Chondrocyte (in vitro differentiated cells): ENCODE measurements around the gene ENPP6. TPM values are rescaled to one million over a fixed set of nuclear protein-coding genes. Genes with fewer than 3 reads are reported as not detected.

ENCODE experiments used
- DNase-seq: peaks from one replicate; pipeline ENCODE4 v3.0.0; 2021; ENCODE audit warnings: mixed read lengths, low spot score
- H3K27ac Mint-ChIP-seq: one replicate; pipeline ENCODE4 v1.8.0; 2021; ENCODE audit warnings: mild to moderate bottlenecking, moderate library complexity, mixed read lengths; ENCODE audit not compliant: unreplicated experiment
- H3K27me3 Mint-ChIP-seq: 2 replicates; pipeline ENCODE4 v1.8.0; 2021; ENCODE audit warnings: low read depth, mixed read lengths
- H3K36me3 Mint-ChIP-seq: 2 replicates; pipeline ENCODE4 v1.8.0; 2021; ENCODE audit warnings: low read depth, mixed read lengths
- H3K4me1 Mint-ChIP-seq: 2 replicates; pipeline ENCODE4 v1.8.0; 2021; ENCODE audit warnings: low read depth, mild to moderate bottlenecking, mixed read lengths
- H3K4me3 Mint-ChIP-seq: one replicate; pipeline ENCODE4 v1.8.0; 2021; ENCODE audit warnings: mild to moderate bottlenecking, moderate library complexity, mixed read lengths; ENCODE audit not compliant: unreplicated experiment
- H3K9me3 Mint-ChIP-seq: 2 replicates; pipeline ENCODE4 v1.8.0; 2021; ENCODE audit warnings: low read depth, mixed read lengths
- total RNA-seq: library from RNA; stranded (reverse); gene quantifications from 3 replicates; pipeline ENCODE4 v1.2.1, GENCODE V29; 2021
- TF ChIP-seq, protein P1 (sequence below): fragments of 200-600 bp; sonication (generic); IDR thresholded peaks from 2 replicates; pipeline ENCODE4 v1.5.0; 2021; ENCODE audit warnings: antibody characterized with exemption, mild to moderate bottlenecking, moderate library complexity

The ENPP6 gene
- total RNA-seq, 1 donor from 2014 or later: not detected

DNA sequence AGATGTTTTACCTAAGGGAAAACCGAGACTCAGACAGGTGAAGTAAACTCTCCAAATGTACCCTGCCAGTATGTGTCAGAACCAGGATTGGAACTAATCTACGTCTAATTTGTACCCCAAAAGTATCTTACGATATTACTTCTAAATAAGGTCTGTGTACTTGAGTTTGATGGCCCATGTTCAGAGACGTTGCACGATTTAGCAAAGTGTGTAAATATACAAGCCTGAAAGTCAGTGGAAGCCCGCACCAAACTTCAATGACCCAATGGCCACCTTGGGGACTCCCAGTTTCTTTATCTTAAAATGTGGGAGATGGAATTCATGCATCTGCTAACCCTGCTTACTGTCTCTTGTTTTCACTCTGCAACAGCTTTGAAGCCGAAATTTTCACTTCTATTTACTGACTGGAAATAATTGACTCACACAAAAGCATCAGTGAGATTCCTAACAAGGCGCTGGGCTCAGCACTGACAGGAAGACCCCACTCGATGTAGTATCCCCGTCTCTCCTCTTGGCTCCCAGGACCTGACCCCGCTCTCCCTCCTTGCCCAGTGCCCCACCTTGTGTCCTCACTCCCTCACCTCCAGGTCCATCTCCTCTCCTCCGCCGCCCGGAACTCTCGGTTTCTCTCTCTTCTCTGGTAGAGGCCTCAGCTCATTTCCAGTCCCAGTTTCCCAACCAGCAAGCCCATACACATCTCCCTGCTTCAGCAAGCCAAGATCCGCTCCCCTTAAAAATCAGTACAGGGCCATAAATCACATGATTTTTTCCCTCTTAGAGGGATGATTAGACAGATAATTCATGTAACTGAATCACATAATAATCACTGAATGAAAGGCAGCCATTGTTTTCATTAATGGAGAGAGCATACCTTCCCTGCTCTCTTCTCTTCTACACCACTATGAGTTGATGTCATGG, 42.8 kb downstream of the ENPP6 start:
- Mint-ChIP-seq H3K27ac (no peak overlapping the region), H3K9me3 (peaks cover 21% of the 10 kb centered on the region), H3K4me3 (no peak overlapping the region), H3K4me1 (peaks cover 4% of the 10 kb centered on the region), H3K27me3 (peaks cover 17% of the 10 kb centered on the region), H3K36me3 (peaks cover 4% of the 10 kb centered on the region)
- TF ChIP-seq, protein P1, sequence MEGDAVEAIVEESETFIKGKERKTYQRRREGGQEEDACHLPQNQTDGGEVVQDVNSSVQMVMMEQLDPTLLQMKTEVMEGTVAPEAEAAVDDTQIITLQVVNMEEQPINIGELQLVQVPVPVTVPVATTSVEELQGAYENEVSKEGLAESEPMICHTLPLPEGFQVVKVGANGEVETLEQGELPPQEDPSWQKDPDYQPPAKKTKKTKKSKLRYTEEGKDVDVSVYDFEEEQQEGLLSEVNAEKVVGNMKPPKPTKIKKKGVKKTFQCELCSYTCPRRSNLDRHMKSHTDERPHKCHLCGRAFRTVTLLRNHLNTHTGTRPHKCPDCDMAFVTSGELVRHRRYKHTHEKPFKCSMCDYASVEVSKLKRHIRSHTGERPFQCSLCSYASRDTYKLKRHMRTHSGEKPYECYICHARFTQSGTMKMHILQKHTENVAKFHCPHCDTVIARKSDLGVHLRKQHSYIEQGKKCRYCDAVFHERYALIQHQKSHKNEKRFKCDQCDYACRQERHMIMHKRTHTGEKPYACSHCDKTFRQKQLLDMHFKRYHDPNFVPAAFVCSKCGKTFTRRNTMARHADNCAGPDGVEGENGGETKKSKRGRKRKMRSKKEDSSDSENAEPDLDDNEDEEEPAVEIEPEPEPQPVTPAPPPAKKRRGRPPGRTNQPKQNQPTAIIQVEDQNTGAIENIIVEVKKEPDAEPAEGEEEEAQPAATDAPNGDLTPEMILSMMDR: no peak
- DNase-seq: no peak

DNA sequence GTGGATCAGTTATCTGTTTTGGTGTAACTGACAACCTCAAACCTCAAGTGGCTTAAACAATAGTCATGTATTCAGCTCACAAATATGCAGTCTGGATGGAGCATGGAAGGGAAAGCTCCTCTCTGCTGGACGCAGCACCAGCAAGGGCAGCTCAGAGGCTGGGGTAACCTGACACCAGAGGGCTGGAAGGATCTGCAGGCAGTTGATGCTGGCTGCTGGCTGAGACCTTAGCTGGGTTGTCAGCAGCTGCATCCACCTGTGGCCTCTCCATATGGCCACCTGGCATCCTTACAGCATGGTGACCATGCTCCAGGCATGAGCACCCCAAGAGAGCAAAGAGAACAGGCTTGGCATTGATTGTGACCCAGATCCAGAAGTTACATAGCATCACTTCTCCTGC, 46.7 kb downstream of the ENPP6 start:
- no peak for DNase-seq
- peaks cover 19% of the 10 kb centered on the region for H3K27me3 Mint-ChIP-seq
- H3K27ac Mint-ChIP-seq: no peak overlapping the region
- no peak overlapping the region for H3K4me3 Mint-ChIP-seq
- H3K36me3 Mint-ChIP-seq: no peaks in the 10 kb centered on the region
- no peaks in the 10 kb centered on the region for H3K9me3 Mint-ChIP-seq
- TF ChIP-seq, protein P1: no peak
- H3K4me1 Mint-ChIP-seq: peaks cover 15% of the 10 kb centered on the region

DNA sequence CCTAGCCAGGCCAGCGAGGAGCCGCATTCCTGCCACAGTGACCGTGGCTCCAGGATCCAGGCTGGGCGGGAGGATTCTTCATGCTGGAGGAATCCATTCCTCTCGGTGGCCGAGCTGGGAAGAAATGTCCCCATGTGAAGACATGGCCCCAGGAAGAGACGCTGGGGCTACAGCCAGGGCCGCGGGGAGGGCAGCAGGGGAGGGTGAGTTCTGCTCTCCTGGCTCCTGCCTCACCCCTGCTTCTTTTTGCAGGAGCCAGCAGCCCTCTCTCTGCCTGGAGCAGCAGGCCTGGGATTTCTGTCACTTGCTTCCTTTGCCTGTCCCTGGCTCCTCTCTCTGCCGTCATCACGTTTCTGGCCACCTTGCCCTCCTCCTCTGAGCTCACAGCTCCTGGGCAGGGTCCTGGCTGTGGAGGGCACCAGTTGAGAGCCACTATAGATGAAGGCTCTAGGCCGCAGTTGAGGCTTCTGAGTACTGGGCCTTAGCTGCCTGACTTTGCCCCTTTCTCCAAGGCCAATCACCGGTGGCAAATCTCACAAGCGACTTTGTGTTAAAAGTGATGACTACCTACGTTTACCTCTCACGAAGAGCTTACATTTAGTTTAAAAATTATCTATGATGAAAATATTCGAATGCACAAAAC, 48.3 kb downstream of the ENPP6 start:
- Mint-ChIP-seq H3K9me3 (no peaks in the 10 kb centered on the region), H3K4me1 (peaks cover 15% of the 10 kb centered on the region), H3K27me3 (peaks cover 23% of the 10 kb centered on the region), H3K36me3 (no peaks in the 10 kb centered on the region), H3K4me3 (no peak overlapping the region), H3K27ac (peak overlapping the region; percentile 18)
- TF ChIP-seq, protein P1: no peak
- DNase-seq: no peak

DNA sequence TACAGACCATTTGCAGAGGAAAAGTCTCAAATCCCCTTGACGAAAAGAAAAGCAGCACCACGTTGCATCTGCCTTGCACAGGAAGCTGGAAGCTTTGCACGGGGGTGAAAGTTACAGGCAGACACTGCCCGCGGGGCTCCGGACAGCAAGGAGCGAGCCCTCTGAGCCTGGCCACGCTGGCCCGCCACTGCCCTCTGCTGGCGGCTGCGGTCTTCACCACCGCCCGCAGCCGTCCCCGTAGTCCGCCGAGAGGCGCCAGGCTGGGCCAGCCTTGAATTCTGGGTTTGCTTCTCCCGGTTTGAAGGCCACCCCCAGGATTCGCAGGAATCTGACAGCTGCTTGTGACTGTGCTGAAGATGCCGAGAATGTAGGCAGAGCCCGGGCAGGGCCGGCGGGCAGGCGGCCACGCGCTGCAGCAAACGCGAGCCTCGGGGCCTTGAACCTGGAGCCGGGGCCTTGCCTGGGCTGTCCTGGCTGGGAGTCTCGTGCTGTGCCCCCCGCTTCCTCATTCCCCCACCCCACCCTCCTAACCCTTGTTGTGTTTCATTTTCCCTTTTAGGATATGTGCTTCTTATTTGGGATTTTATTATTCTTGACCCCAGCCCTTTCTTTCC, 49.2 kb downstream of the ENPP6 start:
- TF ChIP-seq, protein P1: peak; percentile 98
- H3K36me3 Mint-ChIP-seq: no peaks in the 10 kb centered on the region
- no peak for DNase-seq
- H3K27ac Mint-ChIP-seq: no peak overlapping the region
- H3K4me3 Mint-ChIP-seq: peak overlapping the region; percentile 43
- H3K4me1 Mint-ChIP-seq: peaks cover 15% of the 10 kb centered on the region
- no peaks in the 10 kb centered on the region for H3K9me3 Mint-ChIP-seq
- peaks cover 26% of the 10 kb centered on the region for H3K27me3 Mint-ChIP-seq

DNA sequence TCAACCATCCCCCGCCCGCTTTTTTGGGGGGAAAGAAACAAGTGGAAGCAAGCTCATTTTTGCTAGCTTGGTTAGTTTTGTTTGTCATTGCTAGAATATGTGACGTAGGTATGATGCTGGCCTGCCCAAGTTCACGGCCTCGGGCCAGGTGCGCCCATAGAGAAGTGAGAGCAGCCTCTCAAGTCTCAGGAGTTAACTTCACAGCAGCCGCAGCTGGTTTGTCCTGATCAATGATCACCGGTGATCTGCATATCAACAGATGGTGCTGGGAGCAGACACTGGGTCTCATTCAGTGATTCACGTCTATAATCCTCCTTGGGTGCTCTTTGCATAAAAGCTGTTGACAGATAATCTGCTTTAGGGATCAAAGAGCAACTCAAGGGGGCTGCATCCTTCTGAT, 50.1 kb downstream of the ENPP6 start:
- no peak overlapping the region for H3K4me3 Mint-ChIP-seq
- TF ChIP-seq, protein P1: no peak
- DNase-seq: no peak
- H3K27me3 Mint-ChIP-seq: peaks cover 25% of the 10 kb centered on the region
- no peak overlapping the region for H3K27ac Mint-ChIP-seq
- no peaks in the 10 kb centered on the region for H3K9me3 Mint-ChIP-seq
- peaks cover 15% of the 10 kb centered on the region for H3K4me1 Mint-ChIP-seq
- H3K36me3 Mint-ChIP-seq: no peaks in the 10 kb centered on the region
